ENCODE measurements around the gene URAD. TPM values are rescaled to one million over a fixed set of nuclear protein-coding genes. Genes with fewer than 3 reads are reported as not detected.

Gene URAD
- total RNA-seq, 1 donor from 2014 or later = not detected

GRCh38 chr13:27955014-27955591, 33.4 kb downstream of the URAD start:
- H3K4me3 ChIP-seq (ENCODE audit: low read depth, low read length) = no peak overlapping the region

GRCh38 chr13:27954406-27954851, 34.1 kb downstream of the URAD start:
- DNase-seq (ENCODE audit: low read depth) = no peak
- H3K4me3 ChIP-seq (ENCODE audit: low read depth, low read length) = peak overlapping the region; percentile 52
- TF ChIP-seq, protein P1, sequence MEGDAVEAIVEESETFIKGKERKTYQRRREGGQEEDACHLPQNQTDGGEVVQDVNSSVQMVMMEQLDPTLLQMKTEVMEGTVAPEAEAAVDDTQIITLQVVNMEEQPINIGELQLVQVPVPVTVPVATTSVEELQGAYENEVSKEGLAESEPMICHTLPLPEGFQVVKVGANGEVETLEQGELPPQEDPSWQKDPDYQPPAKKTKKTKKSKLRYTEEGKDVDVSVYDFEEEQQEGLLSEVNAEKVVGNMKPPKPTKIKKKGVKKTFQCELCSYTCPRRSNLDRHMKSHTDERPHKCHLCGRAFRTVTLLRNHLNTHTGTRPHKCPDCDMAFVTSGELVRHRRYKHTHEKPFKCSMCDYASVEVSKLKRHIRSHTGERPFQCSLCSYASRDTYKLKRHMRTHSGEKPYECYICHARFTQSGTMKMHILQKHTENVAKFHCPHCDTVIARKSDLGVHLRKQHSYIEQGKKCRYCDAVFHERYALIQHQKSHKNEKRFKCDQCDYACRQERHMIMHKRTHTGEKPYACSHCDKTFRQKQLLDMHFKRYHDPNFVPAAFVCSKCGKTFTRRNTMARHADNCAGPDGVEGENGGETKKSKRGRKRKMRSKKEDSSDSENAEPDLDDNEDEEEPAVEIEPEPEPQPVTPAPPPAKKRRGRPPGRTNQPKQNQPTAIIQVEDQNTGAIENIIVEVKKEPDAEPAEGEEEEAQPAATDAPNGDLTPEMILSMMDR (conservative IDR thresholded peaks at IDR 0.05; ENCODE audit: low read depth, low read length) = no peak

More at GRCh38 chr13:27955014-27955591, 33.4 kb downstream of the URAD start:
- no peak for DNase-seq (ENCODE audit: low read depth)
- TF ChIP-seq, protein P1 (conservative IDR thresholded peaks at IDR 0.05; ENCODE audit: low read depth, low read length) = no peak

- no peak for DNase-seq (ENCODE audit: low read depth)
- TF ChIP-seq, protein P1 (conservative IDR thresholded peaks at IDR 0.05; ENCODE audit: low read depth, low read length) = peak; percentile 81
- H3K4me3 ChIP-seq (ENCODE audit: low read depth, low read length) = peak overlapping the region; percentile 52
Observed at GRCh38 chr13:27953676-27954405, 34.7 kb downstream of the URAD start.

DNA sequence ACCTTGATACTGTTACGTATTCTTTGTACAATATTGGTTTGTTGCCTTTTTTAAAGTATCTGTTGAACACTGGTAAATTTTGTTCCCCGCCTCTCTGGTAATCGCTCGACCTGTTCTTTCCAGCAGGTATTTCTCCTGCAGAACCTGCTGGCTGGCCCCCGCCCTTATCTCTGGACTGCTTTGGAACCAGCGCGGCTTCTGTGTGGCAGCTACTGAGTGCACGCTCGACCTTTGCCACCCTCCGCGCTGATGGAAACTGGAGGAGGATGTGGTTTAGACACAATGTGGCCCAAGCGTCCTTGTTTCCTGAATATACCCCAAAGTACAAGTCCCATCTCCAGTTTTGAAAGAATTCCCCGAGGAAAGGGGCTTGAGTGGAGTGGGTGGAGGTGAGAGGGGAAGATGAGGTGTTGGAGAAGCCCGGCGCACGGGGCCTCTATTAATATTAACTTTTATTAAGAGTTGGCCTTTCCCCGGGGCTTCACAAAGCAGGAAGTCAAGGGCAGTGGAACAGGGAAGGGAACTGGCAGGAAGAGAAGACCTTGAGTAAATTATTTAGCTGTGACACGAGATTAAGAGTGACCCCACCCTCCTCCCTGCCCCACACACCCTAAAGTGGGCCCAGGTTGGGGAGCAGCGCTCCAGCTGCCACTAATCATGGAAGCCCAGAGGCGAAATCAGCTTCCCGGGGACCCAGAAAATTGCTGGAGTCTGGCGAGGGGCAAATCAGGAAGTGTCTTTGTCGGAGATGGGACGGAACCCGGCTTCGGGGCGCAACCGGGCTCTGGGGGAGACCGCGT, 35.4 kb downstream of the URAD start:
- no peak for DNase-seq (ENCODE audit: low read depth)
- H3K4me3 ChIP-seq (ENCODE audit: low read depth, low read length) = peak overlapping the region; percentile 52

GRCh38 chr13:27942972-27943371, 45.5 kb downstream of the URAD start:
- H3K4me3 ChIP-seq (ENCODE audit: low read depth, low read length) = no peak overlapping the region
- TF ChIP-seq, protein P1 (conservative IDR thresholded peaks at IDR 0.05; ENCODE audit: low read depth, low read length) = no peak
- DNase-seq (ENCODE audit: low read depth) = no peak

More for the DNA sequence above, 35.4 kb downstream of the URAD start:
- TF ChIP-seq, protein P1 (conservative IDR thresholded peaks at IDR 0.05; ENCODE audit: low read depth, low read length) = no peak

GRCh38 chr13:27933580-27934328, 54.7 kb downstream of the URAD start:
- TF ChIP-seq, protein P1 (conservative IDR thresholded peaks at IDR 0.05; ENCODE audit: low read depth, low read length) = no peak
- DNase-seq (ENCODE audit: low read depth) = no peak

More at GRCh38 chr13:27933580-27934328, 54.7 kb downstream of the URAD start:
- H3K4me3 ChIP-seq (ENCODE audit: low read depth, low read length) = no peak overlapping the region
